ENCODE results near the gene PFKFB4. TPM values are rescaled to one million over a fixed set of nuclear protein-coding genes. Genes with fewer than 3 reads are reported as not detected.

PFKFB4 gene
- total RNA-seq, 2 experiments from 2014 or later, result 0.98 to 2.5 TPM

GRCh38 chr3:48503401-48504050, 53.1 kb downstream of the PFKFB4 start:
- H3K27ac ChIP-seq (ENCODE audit: low read depth in 1 of 2, low read length in 2 of 2), result peak overlapping the region; percentile 21 to 40
- H3K4me3 ChIP-seq (ENCODE audit: low read length), result peak overlapping the region; percentile 82
- CTCF ChIA-PET, result interaction anchor here (1.0 kb wide), 1 partner anchor 68 kb away, joined by 4 read pairs; no protein-coding TSS in a partner anchor
- H3K36me3 ChIP-seq (ENCODE audit: insufficient read depth, low read length), result peaks cover 2% of the 10 kb centered on the region
- ATAC-seq (ENCODE audit: poor library complexity) (no peak), DNase-seq (peak in 1 of 14 experiments; percentile 35)
- Mint-ChIP-seq H3K27ac (peak overlapping the region; percentile 78), H3K4me1 (ENCODE audit: low read depth) (peaks cover 66% of the 10 kb centered on the region), H3K36me3 (ENCODE audit: low read depth) (peaks cover 19% of the 10 kb centered on the region), H3K27me3 (no peaks in the 10 kb centered on the region), H3K9me3 (no peaks in the 10 kb centered on the region), H3K4me3 (peak overlapping the region; percentile 81)
- no peak for TF ChIP-seq CTCF (IDR thresholded peaks at IDR 0.05)
- no peaks in the 10 kb centered on the region for H3K27me3 ChIP-seq (ENCODE audit: control insufficient read depth in 1 of 2, insufficient read depth in 2 of 2, low read length in 2 of 2)
- H3K4me1 ChIP-seq (ENCODE audit: insufficient read depth, low read length), result peaks cover 69% of the 10 kb centered on the region
- POLR2A ChIA-PET, result interaction anchor here (0.8 to 3.1 kb wide), 8 partner anchors 12 to 67 kb away, joined by 3 to 21 read pairs (median 8); partner anchors contain the start of genes CCDC51 and TMA7
- peaks cover 0 to 4% of the 10 kb centered on the region in 2 experiments for H3K9me3 ChIP-seq (ENCODE audit: control insufficient read depth in 1 of 2, insufficient read depth in 1 of 2, low read length in 2 of 2)
- intact Hi-C loops (cut with DNase I, micrococcal nuclease), result loop anchor here in 1 of 2 experiments (5.0 kb wide), 1 partner anchor 231 kb away; no protein-coding TSS in a partner anchor

- H3K36me3 Mint-ChIP-seq (ENCODE audit: low read depth), result peaks cover 27% of the 10 kb centered on the region
- Histone ChIP-seq H3K4me1 (ENCODE audit: insufficient read depth, low read length) (peaks cover 64% of the 10 kb centered on the region), H3K27me3 (ENCODE audit: control insufficient read depth in 1 of 2, insufficient read depth in 2 of 2, low read length in 2 of 2) (no peaks in the 10 kb centered on the region), H3K4me3 (ENCODE audit: low read length) (peak overlapping the region; percentile 82), H3K9me3 (ENCODE audit: control insufficient read depth in 1 of 2, insufficient read depth in 1 of 2, low read length in 2 of 2) (peaks cover 0 to 6% of the 10 kb centered on the region in 2 experiments), H3K36me3 (ENCODE audit: insufficient read depth, low read length) (peaks cover 2% of the 10 kb centered on the region), H3K27ac (ENCODE audit: low read depth in 1 of 2, low read length in 2 of 2) (peak overlapping the region in 1 of 2 donors; percentile 40)
- H3K27ac Mint-ChIP-seq, result peak overlapping the region; percentile 78
- DNase-seq (no peak), ATAC-seq (ENCODE audit: poor library complexity) (no peak)
- no peaks in the 10 kb centered on the region for H3K27me3 Mint-ChIP-seq
- peaks cover 64% of the 10 kb centered on the region for H3K4me1 Mint-ChIP-seq (ENCODE audit: low read depth)
- ChIA-PET POLR2A (interaction anchor here (1.1 to 3.1 kb wide), 3 partner anchors 24 to 36 kb away, joined by 3 to 15 read pairs (median 10); a partner anchor contains a TSS), CTCF (no interaction called here)
- TF ChIP-seq CTCF (IDR thresholded peaks at IDR 0.05), result no peak
- H3K9me3 Mint-ChIP-seq, result no peaks in the 10 kb centered on the region
- intact Hi-C loops (cut with DNase I, micrococcal nuclease), result loop anchor here in 1 of 2 experiments (5.0 kb wide), 1 partner anchor 230 kb away; no protein-coding TSS in a partner anchor
- H3K4me3 Mint-ChIP-seq, result peak overlapping the region; percentile 81
Measured at GRCh38 chr3:48502728-48503168, 53.9 kb downstream of the PFKFB4 start.

- Mint-ChIP-seq H3K9me3 (no peaks in the 10 kb centered on the region), H3K27me3 (no peaks in the 10 kb centered on the region), H3K4me1 (ENCODE audit: low read depth) (peaks cover 57% of the 10 kb centered on the region), H3K4me3 (peak overlapping the region; percentile 81), H3K27ac (peak overlapping the region; percentile 78), H3K36me3 (ENCODE audit: low read depth) (peaks cover 31% of the 10 kb centered on the region)
- peaks cover 57% of the 10 kb centered on the region for H3K4me1 ChIP-seq (ENCODE audit: insufficient read depth, low read length)
- DNase-seq (no peak), ATAC-seq (ENCODE audit: poor library complexity) (no peak)
- intact Hi-C loops (cut with DNase I, micrococcal nuclease), result loop anchor here in 1 of 2 experiments (5.0 kb wide), 1 partner anchor 230 kb away; no protein-coding TSS in a partner anchor
- ChIA-PET CTCF (interaction anchor here (0.6 kb wide), 1 partner anchor 78 kb away, joined by 3 read pairs; no protein-coding TSS in a partner anchor), POLR2A (no interaction called here)
- no peak overlapping the region for H3K27ac ChIP-seq (ENCODE audit: low read depth in 1 of 2, low read length in 2 of 2)
- no peak for TF ChIP-seq CTCF (IDR thresholded peaks at IDR 0.05)
- no peak overlapping the region for H3K4me3 ChIP-seq (ENCODE audit: low read length)
- peaks cover 0 to 6% of the 10 kb centered on the region in 2 experiments for H3K9me3 ChIP-seq (ENCODE audit: control insufficient read depth in 1 of 2, insufficient read depth in 1 of 2, low read length in 2 of 2)
- H3K36me3 ChIP-seq (ENCODE audit: insufficient read depth, low read length), result peaks cover 2% of the 10 kb centered on the region
- H3K27me3 ChIP-seq (ENCODE audit: control insufficient read depth in 1 of 2, insufficient read depth in 2 of 2, low read length in 2 of 2), result no peaks in the 10 kb centered on the region
Measured at GRCh38 chr3:48502121-48502520, 54.5 kb downstream of the PFKFB4 start.
